Ovary (tissue), 3 donors: ENCODE data around the gene LAYN.
A peak's percentile ranks its signal among the peaks of the same experiment; 100 is the strongest.

Experiments
- EP300 ChIP-seq: sonication (generic); formaldehyde crosslinking; IDR thresholded peaks from one replicate; pipeline ENCODE4 v1.6.1; 2017; ENCODE audit warnings: antibody characterized with exemption
- POLR2A ChIP-seq: fragments of 450-650 bp; IDR thresholded peaks from one replicate; pipeline ENCODE4 v1.6.1; 2017; ENCODE audit warnings: antibody characterized with exemption, mild to moderate bottlenecking, moderate library complexity
- TF ChIP-seq, protein P1 (sequence below), 3 donors: fragments of 450-650 bp in 2 of 3; fragments of 200-600 bp in 1 of 3; IDR thresholded peaks; one replicate each; pipeline versions ENCODE4 v1.5.1 to v1.8.0; 2016 to 2022; ENCODE audit warnings: antibody characterized with exemption in 3 of 3, mild to moderate bottlenecking in 1 of 3
- donor health status: DM: no; HTN: no; CAD: no.

DNA sequence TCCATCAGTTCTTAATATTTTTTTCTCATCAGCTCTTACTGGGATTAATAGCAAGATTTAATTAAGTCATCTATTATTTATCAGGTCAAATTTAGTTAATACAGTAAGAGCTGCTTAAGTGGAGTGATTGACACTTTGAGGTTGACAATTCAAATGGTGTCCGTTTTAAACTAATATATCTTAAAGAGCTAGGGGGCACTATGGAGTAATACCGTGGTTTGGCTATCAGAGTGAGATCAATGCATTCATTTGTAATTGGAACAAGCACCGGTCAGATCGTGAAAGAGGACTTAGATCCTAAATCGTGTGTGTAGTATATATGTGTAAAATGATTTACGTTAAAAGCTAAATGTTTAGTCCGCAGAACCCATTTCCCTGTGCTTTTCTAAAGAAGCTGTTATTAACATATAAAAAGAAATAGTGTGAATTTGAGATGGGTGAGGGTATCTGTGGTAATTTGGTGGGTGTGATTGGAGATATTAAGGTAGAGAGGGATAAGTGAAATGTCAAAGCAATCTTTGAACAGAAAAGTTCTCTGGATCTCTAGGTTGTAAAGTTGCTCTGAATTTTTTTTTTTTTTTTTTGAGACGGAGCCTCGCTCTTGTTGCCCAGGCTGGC lies 64.0 kb downstream of the LAYN start:
- TF ChIP-seq EP300, result no peak
- TF ChIP-seq, protein P1, sequence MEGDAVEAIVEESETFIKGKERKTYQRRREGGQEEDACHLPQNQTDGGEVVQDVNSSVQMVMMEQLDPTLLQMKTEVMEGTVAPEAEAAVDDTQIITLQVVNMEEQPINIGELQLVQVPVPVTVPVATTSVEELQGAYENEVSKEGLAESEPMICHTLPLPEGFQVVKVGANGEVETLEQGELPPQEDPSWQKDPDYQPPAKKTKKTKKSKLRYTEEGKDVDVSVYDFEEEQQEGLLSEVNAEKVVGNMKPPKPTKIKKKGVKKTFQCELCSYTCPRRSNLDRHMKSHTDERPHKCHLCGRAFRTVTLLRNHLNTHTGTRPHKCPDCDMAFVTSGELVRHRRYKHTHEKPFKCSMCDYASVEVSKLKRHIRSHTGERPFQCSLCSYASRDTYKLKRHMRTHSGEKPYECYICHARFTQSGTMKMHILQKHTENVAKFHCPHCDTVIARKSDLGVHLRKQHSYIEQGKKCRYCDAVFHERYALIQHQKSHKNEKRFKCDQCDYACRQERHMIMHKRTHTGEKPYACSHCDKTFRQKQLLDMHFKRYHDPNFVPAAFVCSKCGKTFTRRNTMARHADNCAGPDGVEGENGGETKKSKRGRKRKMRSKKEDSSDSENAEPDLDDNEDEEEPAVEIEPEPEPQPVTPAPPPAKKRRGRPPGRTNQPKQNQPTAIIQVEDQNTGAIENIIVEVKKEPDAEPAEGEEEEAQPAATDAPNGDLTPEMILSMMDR (IDR thresholded peaks at IDR 0.05), result peak; percentile 8 to 68 (median 68)
- TF ChIP-seq POLR2A, result no peak
